GM12801 (cell line): ENCODE results near the gene KREMEN2.

Source experiments
- TF ChIP-seq, protein P1 (sequence below): IDR thresholded peaks from one replicate; pipeline ENCODE4 v1.5.1; 2011; ENCODE audit warnings: control low read depth; ENCODE audit not compliant: insufficient read length; ENCODE audit errors: extremely low read depth

Gene KREMEN2

DNA sequence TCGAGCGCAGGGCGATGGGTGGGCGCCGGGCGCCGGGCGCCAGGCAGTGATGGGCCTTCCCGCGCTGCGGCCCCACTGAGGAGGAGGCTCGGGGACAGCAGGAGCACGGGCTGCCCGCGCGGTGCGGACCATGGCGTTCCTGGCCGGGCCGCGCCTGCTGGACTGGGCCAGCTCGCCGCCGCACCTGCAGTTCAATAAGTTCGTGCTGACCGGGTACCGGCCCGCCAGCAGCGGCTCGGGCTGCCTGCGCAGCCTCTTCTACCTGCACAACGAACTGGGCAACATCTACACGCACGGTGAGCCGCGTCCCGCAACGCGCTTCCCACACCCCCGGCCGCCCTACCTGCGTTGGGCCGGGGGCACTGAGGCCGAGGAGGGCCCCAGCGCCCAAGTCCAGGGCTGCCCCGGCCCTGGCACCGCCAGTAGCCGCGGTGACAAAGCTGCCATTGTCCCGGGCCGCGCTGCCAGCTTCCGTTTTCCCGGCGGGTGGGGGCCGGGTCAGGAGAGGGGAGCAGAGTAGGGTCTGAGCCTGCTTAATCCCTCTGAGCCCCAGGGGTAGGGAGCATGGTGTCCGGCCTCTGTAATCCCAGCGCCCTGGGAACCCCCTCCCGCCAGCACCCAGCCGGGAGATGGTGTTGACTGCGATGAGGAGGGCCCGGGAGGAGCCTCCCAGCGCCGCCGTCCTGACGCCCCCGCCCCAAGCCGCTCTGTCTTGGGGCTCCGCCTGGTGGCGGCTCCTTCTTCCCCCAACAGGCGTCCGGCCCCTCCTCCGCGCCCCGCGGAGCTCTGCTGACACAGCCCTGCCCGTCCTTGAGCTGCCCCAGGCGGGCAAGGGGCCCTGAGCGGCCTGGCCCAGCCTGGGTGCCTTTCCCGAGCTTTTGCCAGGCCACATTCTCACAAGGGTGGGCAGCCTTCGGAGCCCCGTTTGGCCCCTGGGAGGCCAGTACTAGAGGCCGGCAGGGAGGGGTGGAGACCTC, 5.8 kb downstream of the KREMEN2 start:
- TF ChIP-seq, protein P1, sequence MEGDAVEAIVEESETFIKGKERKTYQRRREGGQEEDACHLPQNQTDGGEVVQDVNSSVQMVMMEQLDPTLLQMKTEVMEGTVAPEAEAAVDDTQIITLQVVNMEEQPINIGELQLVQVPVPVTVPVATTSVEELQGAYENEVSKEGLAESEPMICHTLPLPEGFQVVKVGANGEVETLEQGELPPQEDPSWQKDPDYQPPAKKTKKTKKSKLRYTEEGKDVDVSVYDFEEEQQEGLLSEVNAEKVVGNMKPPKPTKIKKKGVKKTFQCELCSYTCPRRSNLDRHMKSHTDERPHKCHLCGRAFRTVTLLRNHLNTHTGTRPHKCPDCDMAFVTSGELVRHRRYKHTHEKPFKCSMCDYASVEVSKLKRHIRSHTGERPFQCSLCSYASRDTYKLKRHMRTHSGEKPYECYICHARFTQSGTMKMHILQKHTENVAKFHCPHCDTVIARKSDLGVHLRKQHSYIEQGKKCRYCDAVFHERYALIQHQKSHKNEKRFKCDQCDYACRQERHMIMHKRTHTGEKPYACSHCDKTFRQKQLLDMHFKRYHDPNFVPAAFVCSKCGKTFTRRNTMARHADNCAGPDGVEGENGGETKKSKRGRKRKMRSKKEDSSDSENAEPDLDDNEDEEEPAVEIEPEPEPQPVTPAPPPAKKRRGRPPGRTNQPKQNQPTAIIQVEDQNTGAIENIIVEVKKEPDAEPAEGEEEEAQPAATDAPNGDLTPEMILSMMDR, result no peak

- TF ChIP-seq, protein P1, result no peak
Observed at GRCh38 chr16:2970563-2970962, 6.5 kb downstream of the KREMEN2 start.

- TF ChIP-seq, protein P1, result no peak
Observed at GRCh38 chr16:2971134-2971984, 7.3 kb downstream of the KREMEN2 start.

GRCh38 chr16:2971985-2972784, 8.1 kb downstream of the KREMEN2 start:
- TF ChIP-seq, protein P1, result no peak

DNA sequence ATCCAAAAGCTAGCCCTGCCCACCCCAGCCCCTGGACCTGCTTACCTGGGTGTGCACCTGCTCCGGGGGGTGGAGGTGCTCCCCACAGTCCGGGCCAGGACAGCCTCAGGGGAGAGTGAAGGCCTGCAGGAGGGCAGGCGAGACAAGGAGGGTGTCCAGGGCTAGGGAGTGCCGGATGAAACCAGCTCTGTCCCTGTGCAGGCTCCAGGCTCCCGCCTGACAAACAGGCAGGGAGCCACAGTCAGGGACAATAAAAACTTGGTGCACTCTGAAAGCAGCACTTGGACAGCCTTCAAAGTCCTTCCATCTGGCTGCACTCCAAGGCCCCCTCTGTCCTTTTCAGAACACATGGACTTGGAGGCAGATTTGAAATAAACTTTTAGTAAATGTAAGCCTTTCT, 9.0 kb downstream of the KREMEN2 start:
- TF ChIP-seq, protein P1, result no peak

DNA sequence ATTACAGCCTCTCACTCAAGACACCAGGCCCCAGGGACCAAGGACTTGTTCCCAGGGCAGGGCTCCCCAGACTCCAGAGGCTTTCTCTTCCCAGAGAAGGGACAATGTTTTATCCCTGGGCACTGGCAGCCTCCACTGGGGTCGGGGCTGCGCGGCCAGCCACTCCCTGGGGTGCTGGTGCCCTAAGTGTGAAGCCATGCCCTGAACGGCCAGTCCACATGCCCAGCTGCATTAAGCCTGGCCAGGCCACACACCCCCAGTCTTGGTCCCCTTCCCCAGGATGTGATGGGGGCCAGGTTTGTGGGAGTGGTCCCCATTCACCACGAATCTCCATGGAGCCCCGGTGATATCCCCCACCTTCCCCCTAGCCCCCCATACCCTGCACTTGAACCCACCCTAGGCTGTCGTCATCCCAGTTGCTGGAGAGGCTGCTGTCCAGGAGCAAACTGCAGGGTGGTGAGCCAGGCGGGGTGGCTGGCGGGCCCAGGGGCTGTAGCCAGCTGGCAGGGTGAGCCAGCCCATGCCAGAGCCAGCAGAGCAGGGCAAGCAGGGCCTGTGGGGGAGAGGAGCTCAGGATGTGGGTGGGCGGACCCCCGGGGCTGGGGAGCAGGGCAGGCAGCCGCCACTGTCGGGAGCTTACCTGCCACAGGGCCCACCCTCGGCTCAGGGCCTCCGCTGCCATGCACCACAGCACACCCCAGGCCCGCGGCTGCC, 9.7 kb downstream of the KREMEN2 start:
- TF ChIP-seq, protein P1, result no peak
